HL-60 (cell line): ENCODE results near the gene PHYHIPL.
"Not testable (repeated sequence)": the region's sequence is repeated elsewhere in the genome, so short reads cannot be mapped to it uniquely, and the experiment has no call there.

Source experiments
- GABPA ChIP-seq: IDR thresholded peaks from 2 replicates; pipeline ENCODE4 v1.6.1; 2012; ENCODE audit warnings: low read depth
- POLR2AphosphoS5 ChIP-seq: IDR thresholded peaks from 2 replicates; pipeline ENCODE4 v1.6.1; 2012; ENCODE audit warnings: low read depth
- TF ChIP-seq, protein P1 (sequence below): IDR thresholded peaks from one replicate; pipeline ENCODE4 v1.5.1; 2011; ENCODE audit warnings: low read length, control low read depth, inconsistent platforms; ENCODE audit not compliant: insufficient read depth

DNA sequence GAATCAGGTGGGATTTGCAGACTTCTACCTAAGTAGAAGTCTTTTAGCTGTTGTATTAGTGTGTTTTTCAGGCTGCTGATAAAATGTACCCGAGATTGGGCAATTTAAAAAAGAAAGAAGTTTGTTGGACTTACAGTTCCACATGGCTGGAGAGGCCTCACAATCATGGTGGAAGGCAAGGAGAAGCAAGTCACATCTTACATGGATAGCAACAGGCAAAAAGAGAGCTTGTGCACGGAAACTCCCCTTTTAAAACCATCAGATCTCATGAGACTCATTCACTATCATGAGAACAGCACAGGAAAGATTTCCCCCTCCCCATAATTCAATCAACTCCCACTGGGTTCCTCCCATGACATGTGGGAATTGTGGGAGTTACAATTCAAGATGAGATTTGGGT lies 62.7 kb downstream of the PHYHIPL start:
- TF ChIP-seq, protein P1, sequence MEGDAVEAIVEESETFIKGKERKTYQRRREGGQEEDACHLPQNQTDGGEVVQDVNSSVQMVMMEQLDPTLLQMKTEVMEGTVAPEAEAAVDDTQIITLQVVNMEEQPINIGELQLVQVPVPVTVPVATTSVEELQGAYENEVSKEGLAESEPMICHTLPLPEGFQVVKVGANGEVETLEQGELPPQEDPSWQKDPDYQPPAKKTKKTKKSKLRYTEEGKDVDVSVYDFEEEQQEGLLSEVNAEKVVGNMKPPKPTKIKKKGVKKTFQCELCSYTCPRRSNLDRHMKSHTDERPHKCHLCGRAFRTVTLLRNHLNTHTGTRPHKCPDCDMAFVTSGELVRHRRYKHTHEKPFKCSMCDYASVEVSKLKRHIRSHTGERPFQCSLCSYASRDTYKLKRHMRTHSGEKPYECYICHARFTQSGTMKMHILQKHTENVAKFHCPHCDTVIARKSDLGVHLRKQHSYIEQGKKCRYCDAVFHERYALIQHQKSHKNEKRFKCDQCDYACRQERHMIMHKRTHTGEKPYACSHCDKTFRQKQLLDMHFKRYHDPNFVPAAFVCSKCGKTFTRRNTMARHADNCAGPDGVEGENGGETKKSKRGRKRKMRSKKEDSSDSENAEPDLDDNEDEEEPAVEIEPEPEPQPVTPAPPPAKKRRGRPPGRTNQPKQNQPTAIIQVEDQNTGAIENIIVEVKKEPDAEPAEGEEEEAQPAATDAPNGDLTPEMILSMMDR: not testable (repeated sequence)
- TF ChIP-seq GABPA, POLR2AphosphoS5: not testable (repeated sequence)
